SKM-1 (cell line): ENCODE results near the gene PKHD1.
"Not testable (repeated sequence)": the region's sequence is repeated elsewhere in the genome, so short reads cannot be mapped to it uniquely, and the experiment has no call there.

Source experiments
- DNase-seq: peaks from one replicate; lab custom pipeline; 2025; ENCODE audit not compliant: unreplicated experiment; lab: John Stamatoyannopoulos, UW

Gene PKHD1

GRCh38 chr6:51995214-51995755 is 92.1 kb downstream of the PKHD1 start:
- no peak for DNase-seq

DNA sequence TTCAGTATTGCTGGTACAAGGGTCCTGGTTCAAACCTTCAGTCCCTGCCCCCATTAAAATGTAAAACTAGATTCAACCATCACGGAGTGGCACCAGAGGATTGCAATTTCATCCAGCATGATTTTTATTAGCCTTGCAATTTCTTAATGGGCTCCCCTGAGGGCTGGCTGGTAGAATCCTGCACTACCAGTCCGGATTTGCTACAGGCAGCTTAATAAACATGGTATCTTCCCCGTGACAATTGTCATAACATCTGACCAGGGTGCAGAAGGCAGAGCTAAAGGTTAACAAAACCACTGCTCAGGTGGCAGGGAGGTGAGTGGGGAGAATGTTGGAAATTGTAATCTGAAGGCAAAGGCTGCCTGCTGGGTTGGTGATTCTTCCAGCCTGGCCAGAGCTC is 94.5 kb downstream of the PKHD1 start:
- DNase-seq, result no peak

GRCh38 chr6:51989789-51990188 is 97.6 kb downstream of the PKHD1 start:
- DNase-seq, result no peak

DNA sequence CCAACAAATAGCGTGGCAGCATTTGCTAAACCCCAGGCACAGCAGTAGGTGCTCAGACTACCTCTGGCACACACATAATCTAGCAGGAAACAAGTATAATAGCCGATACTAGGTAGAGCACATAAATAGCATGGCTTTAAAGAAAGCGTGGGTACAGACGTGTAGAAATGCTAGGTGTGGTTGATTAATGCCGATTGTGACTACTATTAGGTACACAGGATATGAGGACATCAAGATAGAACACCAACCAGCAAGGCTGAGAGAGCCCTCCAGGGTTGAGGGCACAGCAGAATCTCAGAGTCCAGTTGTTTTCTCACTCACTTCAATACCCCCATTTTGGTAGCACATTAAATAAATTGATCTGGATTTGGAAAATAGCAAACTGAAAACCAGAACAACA is 100.5 kb downstream of the PKHD1 start:
- DNase-seq, result no peak

DNA sequence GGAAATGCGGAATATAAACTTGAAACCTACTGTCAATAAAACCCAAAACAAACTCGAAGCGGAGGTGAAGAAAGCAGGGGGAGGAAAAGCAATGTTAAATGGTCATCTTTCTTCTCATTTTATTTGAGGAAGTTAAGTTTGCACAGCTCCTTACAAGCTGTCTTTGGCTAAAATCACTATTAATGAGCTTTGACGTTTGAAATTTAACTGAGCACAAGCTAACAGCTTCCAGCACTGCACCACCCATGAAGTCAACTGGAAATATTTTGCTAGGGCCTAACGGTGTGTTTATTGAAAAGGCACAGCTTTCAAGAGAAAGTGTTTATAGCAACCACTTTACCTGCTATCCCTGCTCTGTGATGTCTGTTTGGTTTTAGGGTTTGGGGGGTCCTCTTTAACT is 103.8 kb downstream of the PKHD1 start:
- DNase-seq, result peak; percentile 30

GRCh38 chr6:51982695-51983094 is 104.7 kb downstream of the PKHD1 start:
- not testable (repeated sequence) for DNase-seq

DNA sequence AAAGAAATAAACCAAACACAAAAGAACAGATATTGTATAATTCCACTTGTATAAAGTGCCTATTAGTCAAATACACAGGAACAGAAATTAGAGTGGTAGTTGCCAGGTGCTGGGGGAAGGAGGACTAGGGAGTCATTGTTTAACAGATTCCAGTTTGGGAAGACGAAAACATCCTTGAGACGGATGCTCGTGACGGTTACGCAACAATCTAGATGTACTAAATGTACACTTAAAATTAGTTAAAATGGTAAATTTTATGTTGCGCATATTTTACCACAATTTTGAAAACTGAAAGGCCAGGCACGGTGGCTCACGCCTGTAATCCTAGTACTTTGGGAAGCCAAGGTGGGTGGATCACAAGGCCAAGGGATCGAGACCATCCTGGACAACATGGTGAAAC is 111.0 kb downstream of the PKHD1 start:
- DNase-seq, result no peak

DNA sequence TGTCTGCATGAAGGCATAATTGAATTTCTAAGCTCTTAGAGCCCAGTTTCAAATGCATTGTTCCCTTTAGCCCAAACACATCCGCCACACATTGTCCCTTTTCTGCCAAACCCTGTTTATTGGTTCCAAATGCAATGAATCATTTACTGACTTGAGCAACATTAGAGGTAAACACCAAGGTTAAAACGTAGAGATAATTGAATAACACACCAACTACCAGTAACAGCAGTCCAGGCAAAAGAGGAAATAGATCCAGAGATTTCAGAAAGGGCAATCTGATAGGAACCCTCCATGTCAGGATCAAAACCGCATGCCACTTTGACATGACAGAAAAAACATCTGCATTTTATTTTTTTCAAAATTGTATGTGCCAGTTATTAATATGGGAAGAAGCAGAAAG is 114.8 kb downstream of the PKHD1 start:
- no peak for DNase-seq

GRCh38 chr6:51968265-51968664 is 119.1 kb downstream of the PKHD1 start:
- DNase-seq, result no peak

DNA sequence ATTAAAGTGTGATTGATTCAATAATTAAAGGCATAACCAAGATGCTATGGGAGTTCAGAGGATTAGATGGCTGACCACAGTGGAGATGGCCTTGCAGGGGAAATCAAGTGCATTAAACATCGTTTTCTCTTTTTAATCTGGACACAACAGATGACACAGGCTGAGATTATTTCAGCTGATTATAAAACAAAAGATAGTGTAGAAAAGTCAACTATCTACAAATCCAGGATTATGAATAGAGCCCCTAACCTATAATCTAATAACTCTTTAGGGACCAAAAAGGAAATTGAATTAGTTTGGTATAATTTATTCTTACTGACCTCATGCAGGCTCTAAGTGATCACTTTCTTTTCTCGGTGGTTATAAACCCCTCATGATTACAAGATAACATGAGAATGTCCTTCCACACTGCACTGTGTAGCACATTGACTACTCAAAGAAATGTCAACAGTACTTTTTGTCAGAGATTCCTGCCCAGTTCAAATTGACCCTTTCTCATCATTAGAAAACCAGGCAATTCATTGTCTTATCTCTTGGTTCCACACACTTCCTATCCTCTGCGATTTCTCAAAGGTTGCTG is 122.1 kb downstream of the PKHD1 start:
- DNase-seq, result no peak

- no peak for DNase-seq
Observed at GRCh38 chr6:51963980-51964379, 123.4 kb downstream of the PKHD1 start.

GRCh38 chr6:51962354-51962753 is 125.1 kb downstream of the PKHD1 start:
- DNase-seq, result no peak

DNA sequence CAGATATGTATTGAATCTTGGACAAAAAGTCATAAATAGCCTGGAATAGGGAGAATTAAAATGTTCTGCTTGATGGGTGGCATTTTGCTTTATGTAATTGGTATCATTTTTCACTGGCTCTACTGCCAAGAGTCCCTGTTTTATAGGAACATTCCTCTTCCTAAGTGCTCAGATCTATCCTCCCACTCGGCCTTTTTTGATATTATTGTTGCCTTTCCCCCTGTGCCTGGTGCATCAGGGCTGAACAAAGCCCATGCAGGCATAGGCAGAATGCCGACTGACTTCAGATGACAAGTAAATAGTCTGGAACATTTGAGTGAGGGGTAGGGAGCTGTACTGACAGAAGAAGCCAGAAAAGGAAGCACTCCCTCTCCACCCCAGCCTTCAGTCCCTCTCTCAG is 127.0 kb downstream of the PKHD1 start:
- no peak for DNase-seq

GRCh38 chr6:51959744-51960383 is 127.5 kb downstream of the PKHD1 start:
- DNase-seq, result peak; percentile 10

DNA sequence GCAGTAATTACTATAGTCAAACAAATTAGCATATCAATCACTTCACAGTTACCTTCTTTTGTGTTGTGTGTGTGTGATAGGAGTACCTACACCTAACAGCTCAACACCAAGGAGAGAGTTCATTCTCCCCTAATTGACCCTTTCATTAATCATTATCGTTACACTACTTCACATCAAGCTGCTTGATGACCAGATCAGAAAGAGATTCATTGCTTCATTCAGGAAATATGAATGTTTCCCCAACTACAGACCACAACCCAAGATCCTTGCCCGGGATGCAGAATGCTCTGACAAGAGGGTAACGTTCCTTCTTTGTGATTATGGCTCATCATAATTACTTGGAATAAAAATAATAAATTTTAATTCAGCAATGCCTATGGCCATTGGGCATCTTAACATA is 132.7 kb downstream of the PKHD1 start:
- DNase-seq, result no peak

GRCh38 chr6:51953246-51953645 is 134.2 kb downstream of the PKHD1 start:
- no peak for DNase-seq

- no peak for DNase-seq
Observed at GRCh38 chr6:51951924-51952323, 135.5 kb downstream of the PKHD1 start.

DNA sequence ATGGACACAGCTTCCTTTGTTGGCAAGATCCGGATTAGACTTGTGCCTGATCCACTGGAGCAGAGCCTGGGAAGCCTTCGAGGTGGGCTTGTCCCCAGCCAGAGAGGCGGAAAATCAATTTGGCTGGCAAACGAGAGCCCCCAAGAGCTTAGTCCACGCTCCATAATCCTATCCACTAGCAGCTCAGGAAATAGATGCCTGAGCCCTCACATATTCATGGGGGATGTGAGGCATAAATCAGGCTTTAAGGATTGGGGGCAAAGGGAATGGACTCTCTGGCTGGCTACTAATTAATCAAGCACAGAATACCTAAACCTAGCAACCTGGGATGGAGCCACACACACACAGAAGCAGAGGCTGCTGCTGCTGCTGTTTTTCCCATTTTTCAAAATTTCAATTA is 137.9 kb downstream of the PKHD1 start:
- no peak for DNase-seq

- not testable (repeated sequence) for DNase-seq
Observed at GRCh38 chr6:51939695-51940094, 147.7 kb downstream of the PKHD1 start.

DNA sequence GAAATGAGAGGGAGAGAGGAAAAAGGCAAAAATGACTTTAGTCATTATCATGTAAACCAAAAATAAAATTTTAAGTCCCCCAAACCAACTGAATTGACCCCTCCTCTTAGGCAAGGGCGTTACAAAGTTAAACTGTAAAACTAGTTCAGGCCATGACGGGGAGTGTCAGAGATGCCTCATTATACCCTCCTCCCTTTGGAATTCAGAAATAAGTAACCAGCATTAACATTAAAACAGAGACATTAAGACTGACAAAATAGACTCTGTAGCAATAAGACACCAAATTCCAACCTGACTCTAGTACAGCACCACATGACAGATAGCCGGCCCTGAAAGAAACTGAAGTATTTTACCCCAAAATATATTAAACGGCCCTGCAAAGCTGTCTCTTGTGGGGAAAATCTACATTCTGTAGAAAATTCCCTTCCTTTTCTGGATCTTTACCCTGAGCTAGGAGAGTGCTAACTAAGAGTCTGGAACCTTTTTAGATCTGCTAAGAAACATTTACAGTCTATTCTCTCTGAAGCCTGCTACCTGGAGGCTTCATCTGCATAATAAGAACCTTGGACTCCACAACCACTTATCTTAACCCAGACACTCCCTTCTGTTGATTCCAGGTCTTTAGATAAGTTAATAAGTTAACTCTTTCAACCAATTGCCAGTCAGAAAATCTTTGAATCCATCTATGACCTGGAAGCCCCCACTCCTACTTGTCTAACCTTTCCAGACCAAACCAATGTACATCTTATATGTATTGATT is 150.7 kb downstream of the PKHD1 start:
- no peak for DNase-seq

GRCh38 chr6:51934098-51934497 is 153.3 kb downstream of the PKHD1 start:
- DNase-seq, result no peak

- no peak for DNase-seq
Observed at GRCh38 chr6:51932956-51933355, 154.5 kb downstream of the PKHD1 start.
